Peyer's patch (tissue), 4 donors: ENCODE results near the gene FAM120B. TPM values are rescaled to one million over a fixed set of nuclear protein-coding genes. Genes with fewer than 3 reads are reported as not detected.

Experiments
- DNase-seq, 3 donors: peaks; one replicate each; pipeline ENCODE4 v3.0.0-alpha.2; 2017 to 2019
- H3K27ac ChIP-seq, 4 donors: fragments of 200-600 bp; sonication (generic); one replicate each; pipeline ENCODE4 v1.5.1; 2016 to 2019
- H3K27me3 ChIP-seq, 2 donors: fragments of 200-600 bp; sonication (generic); one replicate each; pipeline ENCODE4 v1.5.1; 2019
- H3K36me3 ChIP-seq, 3 donors: fragments of 200-600 bp; sonication (generic); one replicate each; pipeline ENCODE4 v1.5.1; 2016 to 2019
- H3K4me1 ChIP-seq, 4 donors: fragments of 200-600 bp; sonication (generic); one replicate each; pipeline ENCODE4 v1.5.1; 2016 to 2019
- H3K4me3 ChIP-seq, 4 donors: fragments of 200-600 bp; sonication (generic); 1 replicate in 3 of 4; 2 replicates in 1 of 4; pipeline ENCODE4 v1.5.1; 2016 to 2019; ENCODE audit warnings: mild to moderate bottlenecking in 1 of 4
- H3K9me3 ChIP-seq, 4 donors: fragments of 200-600 bp; sonication (generic); one replicate each; pipeline ENCODE4 v1.5.1; 2016 to 2019; ENCODE audit warnings: mild to moderate bottlenecking in 1 of 4
- POLR2A ChIP-seq, 2 donors: fragments of 450-650 bp; IDR thresholded peaks; one replicate each; pipeline ENCODE4 v1.5.1; 2017; ENCODE audit warnings: antibody characterized with exemption in 2 of 2, mild to moderate bottlenecking in 2 of 2, moderate library complexity in 2 of 2
- total RNA-seq, 4 donors: library from RNA; depleted of rRNA; stranded (reverse); fragments of >200 nt; gene quantifications; one replicate each; pipeline ENCODE4 v1.1.0, GENCODE V29; 2016
- TF ChIP-seq, protein P1 (sequence below), 6 experiments: fragments of 450-650 bp in 4 of 6; fragments of 200-600 bp in 2 of 6; sonication (generic) in 1 of 6; IDR thresholded peaks; one replicate each; pipeline ENCODE4 v1.5.1; 2017 to 2019; ENCODE audit warnings: antibody characterized with exemption in 6 of 6, mild to moderate bottlenecking in 3 of 6, moderate library complexity in 1 of 6

Gene FAM120B
- total RNA-seq, 4 donors from 2014 or later = 22.1 to 50.3 (median 38.1) TPM

DNA sequence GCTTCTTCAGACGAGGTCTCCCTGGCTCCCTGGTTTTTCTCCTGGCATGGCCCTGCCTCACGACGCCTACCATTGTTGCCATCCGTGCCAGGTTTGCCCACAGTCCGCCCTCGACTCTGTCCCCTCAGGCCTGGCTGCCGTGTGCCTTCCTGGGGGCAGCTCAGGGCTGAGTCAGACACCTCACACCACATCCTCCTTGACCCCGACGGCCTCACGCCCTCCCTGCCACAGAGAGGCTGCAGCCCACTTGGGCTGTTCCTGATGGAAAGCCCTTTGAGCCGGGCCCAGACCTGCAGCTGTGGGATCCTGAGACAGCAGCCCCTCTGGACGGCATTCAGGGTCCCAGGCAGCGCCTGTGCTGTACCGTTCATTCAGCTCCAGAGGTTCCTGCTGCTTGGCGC lies 138.3 kb downstream of the FAM120B start:
- Histone ChIP-seq H3K27me3 (no peaks in the 10 kb centered on the region), H3K27ac (no peak overlapping the region), H3K4me1 (no peaks in the 10 kb centered on the region), H3K9me3 (no peaks in the 10 kb centered on the region), H3K4me3 (no peak overlapping the region), H3K36me3 (no peaks in the 10 kb centered on the region)
- TF ChIP-seq POLR2A (IDR thresholded peaks at IDR 0.05) = no peak
- TF ChIP-seq, protein P1, sequence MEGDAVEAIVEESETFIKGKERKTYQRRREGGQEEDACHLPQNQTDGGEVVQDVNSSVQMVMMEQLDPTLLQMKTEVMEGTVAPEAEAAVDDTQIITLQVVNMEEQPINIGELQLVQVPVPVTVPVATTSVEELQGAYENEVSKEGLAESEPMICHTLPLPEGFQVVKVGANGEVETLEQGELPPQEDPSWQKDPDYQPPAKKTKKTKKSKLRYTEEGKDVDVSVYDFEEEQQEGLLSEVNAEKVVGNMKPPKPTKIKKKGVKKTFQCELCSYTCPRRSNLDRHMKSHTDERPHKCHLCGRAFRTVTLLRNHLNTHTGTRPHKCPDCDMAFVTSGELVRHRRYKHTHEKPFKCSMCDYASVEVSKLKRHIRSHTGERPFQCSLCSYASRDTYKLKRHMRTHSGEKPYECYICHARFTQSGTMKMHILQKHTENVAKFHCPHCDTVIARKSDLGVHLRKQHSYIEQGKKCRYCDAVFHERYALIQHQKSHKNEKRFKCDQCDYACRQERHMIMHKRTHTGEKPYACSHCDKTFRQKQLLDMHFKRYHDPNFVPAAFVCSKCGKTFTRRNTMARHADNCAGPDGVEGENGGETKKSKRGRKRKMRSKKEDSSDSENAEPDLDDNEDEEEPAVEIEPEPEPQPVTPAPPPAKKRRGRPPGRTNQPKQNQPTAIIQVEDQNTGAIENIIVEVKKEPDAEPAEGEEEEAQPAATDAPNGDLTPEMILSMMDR (IDR thresholded peaks at IDR 0.05) = no peak
- DNase-seq = peak in 1 of 3 donors; percentile 24

DNA sequence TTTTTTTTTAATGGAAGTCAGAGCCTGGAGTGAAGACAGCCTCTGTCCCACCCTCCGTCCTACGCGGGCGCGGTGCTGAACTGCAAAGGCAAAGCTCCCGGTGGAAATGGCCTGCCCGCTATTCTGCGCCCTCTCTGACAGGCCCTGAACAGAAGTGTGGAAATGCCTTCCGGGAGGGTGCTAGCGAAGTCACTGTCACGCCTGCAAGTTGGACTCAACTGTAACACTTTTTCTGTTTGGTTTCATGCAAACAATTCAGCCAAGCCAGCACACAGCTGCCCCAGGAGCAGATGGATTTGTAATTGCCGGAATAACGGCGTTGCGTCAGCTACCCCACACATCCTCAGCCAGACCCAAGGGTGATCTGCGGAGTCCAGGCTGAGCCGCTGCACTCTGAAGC lies 138.9 kb downstream of the FAM120B start:
- Histone ChIP-seq H3K27me3 (no peaks in the 10 kb centered on the region), H3K36me3 (no peaks in the 10 kb centered on the region), H3K4me3 (no peak overlapping the region), H3K9me3 (no peaks in the 10 kb centered on the region), H3K4me1 (no peaks in the 10 kb centered on the region), H3K27ac (no peak overlapping the region)
- no peak for TF ChIP-seq POLR2A (IDR thresholded peaks at IDR 0.05)
- TF ChIP-seq, protein P1 (IDR thresholded peaks at IDR 0.05) = no peak
- peak in 1 of 3 donors; percentile 40 for DNase-seq

DNA sequence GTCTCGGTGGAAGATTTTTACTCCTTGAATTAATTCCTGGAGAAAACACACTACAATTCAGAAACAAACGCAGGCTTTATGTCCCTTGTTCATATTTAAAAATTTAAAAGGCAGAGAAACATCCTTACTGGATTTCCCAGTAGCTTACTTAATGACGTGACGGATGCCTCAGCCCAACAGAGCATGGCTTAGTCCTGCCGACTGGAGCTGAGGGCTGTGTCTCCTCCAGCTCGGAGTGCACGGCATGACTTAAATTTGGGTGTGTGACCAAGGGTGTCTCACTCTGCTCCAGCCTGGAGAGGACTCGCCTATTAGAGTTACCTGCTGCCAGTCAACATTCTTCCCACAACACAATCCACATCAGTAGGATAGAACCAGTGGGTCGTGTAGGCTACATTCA lies 139.4 kb downstream of the FAM120B start:
- DNase-seq = no peak
- Histone ChIP-seq H3K27ac (no peak overlapping the region), H3K9me3 (no peaks in the 10 kb centered on the region), H3K36me3 (no peaks in the 10 kb centered on the region), H3K27me3 (no peaks in the 10 kb centered on the region), H3K4me3 (no peak overlapping the region), H3K4me1 (no peaks in the 10 kb centered on the region)
- TF ChIP-seq POLR2A (IDR thresholded peaks at IDR 0.05) = no peak
- TF ChIP-seq, protein P1 (IDR thresholded peaks at IDR 0.05) = no peak

DNA sequence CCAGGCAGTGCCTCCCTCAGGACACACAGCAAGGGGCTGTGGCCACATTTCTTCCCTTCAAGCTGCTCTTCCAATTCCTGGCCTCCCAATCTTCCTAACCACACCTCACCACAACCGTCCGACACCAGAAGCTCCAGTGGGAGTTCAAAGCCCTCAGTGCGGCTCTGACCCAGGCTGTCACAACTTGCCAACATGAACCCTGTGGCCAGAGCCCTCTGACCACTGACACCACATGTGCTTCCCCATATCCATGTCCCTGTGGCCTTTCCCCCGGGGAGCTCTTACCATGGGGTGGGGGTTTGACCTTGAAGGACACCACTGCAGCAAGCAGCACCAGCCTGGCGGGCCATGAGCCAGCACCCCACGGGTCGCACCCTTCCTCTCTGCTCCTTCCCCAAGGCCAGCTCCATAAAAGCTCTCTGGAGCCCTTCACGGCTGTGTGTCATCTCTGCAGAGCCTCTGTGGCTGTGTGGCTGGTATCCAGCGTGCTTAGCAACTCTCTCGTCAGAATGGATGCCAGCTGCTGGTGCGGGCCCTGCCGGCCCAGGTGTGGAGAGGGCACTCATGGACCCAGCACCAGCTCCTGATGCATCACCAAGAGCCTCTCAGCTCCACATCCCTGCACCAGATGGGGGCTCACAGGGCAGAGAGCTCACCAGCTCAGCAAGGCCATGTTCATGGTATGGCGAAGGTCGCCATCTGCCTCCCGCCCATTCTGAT lies 140.4 kb downstream of the FAM120B start:
- Histone ChIP-seq H3K9me3 (no peaks in the 10 kb centered on the region), H3K27ac (no peak overlapping the region), H3K36me3 (no peaks in the 10 kb centered on the region), H3K4me3 (no peak overlapping the region), H3K27me3 (no peaks in the 10 kb centered on the region), H3K4me1 (no peaks in the 10 kb centered on the region)
- DNase-seq = peak in 1 of 3 donors; percentile 40
- no peak for TF ChIP-seq POLR2A (IDR thresholded peaks at IDR 0.05)
- TF ChIP-seq, protein P1 (IDR thresholded peaks at IDR 0.05) = no peak

DNA sequence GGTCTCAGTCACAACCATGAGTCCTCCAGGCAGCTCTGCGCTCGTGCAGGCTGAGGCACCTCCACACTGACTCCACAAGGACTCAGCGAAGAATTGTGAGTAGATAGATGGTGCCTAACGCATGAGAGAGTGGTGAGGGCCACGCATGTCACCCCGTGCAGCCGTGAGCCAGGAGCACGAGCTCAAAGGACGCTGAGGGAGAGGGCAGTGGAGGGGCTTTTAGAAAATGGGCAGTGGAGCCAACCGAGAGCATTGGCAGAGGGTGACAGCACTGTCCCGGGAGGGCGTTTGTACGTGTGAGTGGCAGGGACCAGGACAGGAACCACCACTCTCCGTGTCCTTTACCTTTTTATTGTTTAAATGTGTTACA lies 141.0 kb downstream of the FAM120B start:
- H3K36me3 ChIP-seq = no peaks in the 10 kb centered on the region
- no peaks in the 10 kb centered on the region for H3K4me1 ChIP-seq
- no peaks in the 10 kb centered on the region for H3K27me3 ChIP-seq
- no peak overlapping the region for H3K4me3 ChIP-seq
- H3K9me3 ChIP-seq = no peaks in the 10 kb centered on the region
- DNase-seq = no peak
- no peak for TF ChIP-seq POLR2A (IDR thresholded peaks at IDR 0.05)
- TF ChIP-seq, protein P1 (IDR thresholded peaks at IDR 0.05) = no peak
- H3K27ac ChIP-seq = no peak overlapping the region
